HEK293 (cell line): ENCODE measurements around the gene EOGT.
A peak's percentile ranks its signal among the peaks of the same experiment; 100 is the strongest.

Experiments
- CTCF ChIA-PET: fragments of 350-600 bp; formaldehyde crosslinking; extraction: SDS; loops from one replicate; lab custom pipeline; 2021; ENCODE audit warnings: antibody characterized with exemption; lab: Yijun Ruan, JAX
- POLR2A ChIA-PET: fragments of 300-600 bp; formaldehyde crosslinking; extraction: SDS; loops from one replicate; lab custom pipeline; 2020; ENCODE audit warnings: antibody characterized with exemption, inconsistent platforms; lab: Yijun Ruan, JAX
- H3K27ac ChIP-seq: fragments of 200-500 bp; sonication (Bioruptor generic); 2 replicates; pipeline ENCODE4 v1.5.1; 2014; ENCODE audit warnings: low read depth, low read length, control low read depth, inconsistent platforms; ENCODE audit errors: extremely low read depth
- H3K36me3 ChIP-seq, 2 experiments: fragments of 200-500 bp in 1 of 2; sonication (Bioruptor generic) in 1 of 2; 1 replicate in 1 of 2; 2 replicates in 1 of 2; pipeline ENCODE4 v1.5.1; 2014 to 2017; ENCODE audit warnings: inconsistent platforms in 2 of 2, low read length in 2 of 2; ENCODE audit not compliant: control insufficient read depth in 2 of 2, insufficient read depth in 1 of 2
- H3K4me1 ChIP-seq: fragments of 200-500 bp; sonication (Bioruptor generic); 2 replicates; pipeline ENCODE4 v1.5.1; 2014; ENCODE audit warnings: mild to moderate bottlenecking, low read length, inconsistent platforms; ENCODE audit not compliant: control insufficient read depth, insufficient read depth
- H3K4me3 ChIP-seq: 2 replicates; pipeline ENCODE4 v1.5.1; 2011; ENCODE audit warnings: low read depth, mild to moderate bottlenecking, control low read depth, low read length, moderate library complexity
- H3K9me3 ChIP-seq: fragments of 200-500 bp; sonication (Bioruptor generic); 2 replicates; pipeline ENCODE4 v1.5.1; 2014; ENCODE audit warnings: low read depth, low read length, inconsistent platforms; ENCODE audit not compliant: control insufficient read depth, insufficient read depth
- KLF10 ChIP-seq: fragments of 450-650 bp; IDR thresholded peaks from 2 replicates; pipeline ENCODE4 v1.5.1; 2018; ENCODE audit warnings: missing biosample characterization, mild to moderate bottlenecking, missing genetic modification characterization
- KLF7 ChIP-seq: fragments of 450-650 bp; formaldehyde crosslinking; IDR thresholded peaks from 2 replicates; pipeline ENCODE4 v1.5.1; 2016; ENCODE audit warnings: missing biosample characterization, missing genetic modification characterization, borderline replicate concordance
- RBAK ChIP-seq: fragments of 450-650 bp; formaldehyde crosslinking; IDR thresholded peaks from 2 replicates; pipeline ENCODE4 v1.5.1; 2016; ENCODE audit warnings: missing biosample characterization, missing genetic modification characterization
- SP7 ChIP-seq: fragments of 450-650 bp; formaldehyde crosslinking; IDR thresholded peaks from 2 replicates; pipeline ENCODE4 v1.5.1; 2016; ENCODE audit warnings: missing biosample characterization, missing genetic modification characterization
- WT1 ChIP-seq: fragments of 450-650 bp; formaldehyde crosslinking; IDR thresholded peaks from 2 replicates; pipeline ENCODE4 v1.5.1; 2016; ENCODE audit warnings: missing biosample characterization, missing genetic modification characterization
- ZBTB1 ChIP-seq: fragments of 450-650 bp; formaldehyde crosslinking; IDR thresholded peaks from 2 replicates; pipeline ENCODE4 v1.5.1; 2016; ENCODE audit warnings: missing biosample characterization, missing genetic modification characterization
- ZBTB48 ChIP-seq: fragments of 450-650 bp; formaldehyde crosslinking; IDR thresholded peaks from 2 replicates; pipeline ENCODE4 v1.5.1; 2016; ENCODE audit warnings: missing biosample characterization, missing genetic modification characterization
- ZFP37 ChIP-seq: fragments of 450-650 bp; formaldehyde crosslinking; IDR thresholded peaks from 2 replicates; pipeline ENCODE4 v1.5.1; 2016; ENCODE audit warnings: missing biosample characterization, missing genetic modification characterization
- ZFP41 ChIP-seq: fragments of 450-650 bp; formaldehyde crosslinking; IDR thresholded peaks from 2 replicates; pipeline ENCODE4 v1.5.1; 2016; ENCODE audit warnings: missing biosample characterization, missing genetic modification characterization, borderline replicate concordance
- ZNF133 ChIP-seq: fragments of 450-650 bp; formaldehyde crosslinking; IDR thresholded peaks from 2 replicates; pipeline ENCODE4 v1.5.1; 2016; ENCODE audit warnings: missing biosample characterization, missing genetic modification characterization
- ZNF16 ChIP-seq: fragments of 450-650 bp; formaldehyde crosslinking; IDR thresholded peaks from 2 replicates; pipeline ENCODE4 v1.5.1; 2016; ENCODE audit warnings: low read depth, missing biosample characterization, missing genetic modification characterization
- ZNF174 ChIP-seq: fragments of 450-650 bp; formaldehyde crosslinking; IDR thresholded peaks from 2 replicates; pipeline ENCODE4 v1.5.0; 2017; ENCODE audit warnings: missing biosample characterization, mild to moderate bottlenecking, missing genetic modification characterization
- ZNF202 ChIP-seq: fragments of 450-650 bp; formaldehyde crosslinking; IDR thresholded peaks from 2 replicates; pipeline ENCODE4 v1.5.1; 2016; ENCODE audit warnings: missing biosample characterization, missing genetic modification characterization, borderline replicate concordance
- ZNF211 ChIP-seq: fragments of 450-650 bp; formaldehyde crosslinking; IDR thresholded peaks from 2 replicates; pipeline ENCODE4 v1.5.1; 2016; ENCODE audit warnings: low read depth, missing biosample characterization, missing genetic modification characterization
- ZNF23 ChIP-seq: fragments of 450-650 bp; formaldehyde crosslinking; IDR thresholded peaks from 2 replicates; pipeline ENCODE4 v1.5.1; 2016; ENCODE audit warnings: missing biosample characterization, missing genetic modification characterization, borderline replicate concordance
- ZNF24 ChIP-seq: fragments of 450-650 bp; formaldehyde crosslinking; IDR thresholded peaks from 2 replicates; pipeline ENCODE4 v1.5.1; 2016; ENCODE audit warnings: missing biosample characterization, missing genetic modification characterization
- ZNF248 ChIP-seq: fragments of 450-650 bp; formaldehyde crosslinking; IDR thresholded peaks from 2 replicates; pipeline ENCODE4 v1.5.1; 2017; ENCODE audit warnings: missing biosample characterization, missing genetic modification characterization
- ZNF274 ChIP-seq, 2 experiments: fragments of 200-500 bp in 1 of 2; fragments of 450-650 bp in 1 of 2; sonication (Bioruptor generic) in 1 of 2; formaldehyde crosslinking in 1 of 2; IDR thresholded peaks; 2 replicates each; pipeline versions ENCODE4 v1.5.1 to v1.6.1; 2014 to 2016; ENCODE audit warnings: borderline replicate concordance in 1 of 2, inconsistent platforms in 1 of 2, low read length in 1 of 2, missing biosample characterization in 1 of 2, missing genetic modification characterization in 1 of 2
- ZNF302 ChIP-seq: fragments of 450-650 bp; formaldehyde crosslinking; IDR thresholded peaks from 2 replicates; pipeline ENCODE4 v1.5.1; 2016; ENCODE audit warnings: missing biosample characterization, missing genetic modification characterization, low read depth
- ZNF324 ChIP-seq: fragments of 450-650 bp; formaldehyde crosslinking; IDR thresholded peaks from 2 replicates; pipeline ENCODE4 v1.5.1; 2016; ENCODE audit warnings: missing biosample characterization, missing genetic modification characterization
- ZNF366 ChIP-seq: fragments of 450-650 bp; formaldehyde crosslinking; conservative IDR thresholded peaks from 2 replicates; pipeline ENCODE4 v1.5.1; 2016; ENCODE audit warnings: missing biosample characterization, missing genetic modification characterization
- ZNF404 ChIP-seq: fragments of 450-650 bp; formaldehyde crosslinking; IDR thresholded peaks from 2 replicates; pipeline ENCODE4 v1.5.1; 2017; ENCODE audit warnings: missing biosample characterization, missing genetic modification characterization
- ZNF416 ChIP-seq: fragments of 450-650 bp; formaldehyde crosslinking; IDR thresholded peaks from 2 replicates; pipeline ENCODE4 v1.5.1; 2016; ENCODE audit warnings: missing biosample characterization, missing genetic modification characterization
- ZNF426 ChIP-seq: fragments of 450-650 bp; formaldehyde crosslinking; IDR thresholded peaks from 2 replicates; pipeline ENCODE4 v1.5.1; 2017; ENCODE audit warnings: missing biosample characterization, missing genetic modification characterization, mild to moderate bottlenecking, inconsistent platforms, moderate library complexity
- ZNF514 ChIP-seq: fragments of 450-650 bp; formaldehyde crosslinking; IDR thresholded peaks from 2 replicates; pipeline ENCODE4 v1.5.1; 2016; ENCODE audit warnings: missing biosample characterization, missing genetic modification characterization
- ZNF521 ChIP-seq: fragments of 450-650 bp; formaldehyde crosslinking; IDR thresholded peaks from 2 replicates; pipeline ENCODE4 v1.5.1; 2017; ENCODE audit warnings: missing biosample characterization, mild to moderate bottlenecking, missing genetic modification characterization
- ZNF571 ChIP-seq: fragments of 450-650 bp; formaldehyde crosslinking; IDR thresholded peaks from 2 replicates; pipeline ENCODE4 v1.5.0; 2017; ENCODE audit warnings: missing biosample characterization, missing genetic modification characterization
- ZNF654 ChIP-seq: fragments of 450-650 bp; formaldehyde crosslinking; IDR thresholded peaks from 2 replicates; pipeline ENCODE4 v1.5.1; 2016; ENCODE audit warnings: low read depth, missing biosample characterization, missing genetic modification characterization
- ZNF660 ChIP-seq: fragments of 450-650 bp; IDR thresholded peaks from 2 replicates; pipeline ENCODE4 v1.5.1; 2018; ENCODE audit warnings: missing biosample characterization, mild to moderate bottlenecking, missing genetic modification characterization
- ZNF704 ChIP-seq: fragments of 450-650 bp; formaldehyde crosslinking; IDR thresholded peaks from 2 replicates; pipeline ENCODE4 v1.5.1; 2016; ENCODE audit warnings: missing biosample characterization, missing genetic modification characterization
- ZSCAN18 ChIP-seq: fragments of 450-650 bp; formaldehyde crosslinking; IDR thresholded peaks from 2 replicates; pipeline ENCODE4 v1.5.1; 2016; ENCODE audit warnings: missing biosample characterization, missing genetic modification characterization
- ZXDB ChIP-seq: fragments of 450-650 bp; formaldehyde crosslinking; IDR thresholded peaks from 2 replicates; pipeline ENCODE4 v1.5.1; 2016; ENCODE audit warnings: missing biosample characterization, missing genetic modification characterization
- TF ChIP-seq, protein P1 (sequence below): IDR thresholded peaks from 2 replicates; pipeline ENCODE4 v1.6.1; 2011; ENCODE audit warnings: mild to moderate bottlenecking, low read depth, low read length, borderline replicate concordance
- TF ChIP-seq, protein P2 (sequence below): fragments of 450-650 bp; formaldehyde crosslinking; IDR thresholded peaks from 2 replicates; pipeline ENCODE4 v1.5.1; 2016; ENCODE audit warnings: missing biosample characterization, missing genetic modification characterization

The EOGT gene

GRCh38 chr3:69051756-69052471 lies 38.4 kb upstream of the EOGT start, which contains the start of gene TMF1:
TMF1 (minus strand) TSS chr3:69052333; CDS start chr3:69052086, 247 bp downstream.
- POLR2A ChIA-PET = interaction anchor here (1.0 to 1.6 kb wide), 2 partner anchors 27 to 38 kb away, joined by 3 to 6 read pairs; partner anchors contain the start of gene EOGT
- Histone ChIP-seq H3K4me3 (peak within 1 kb of the TSS; percentile 87), H3K27ac (peak within 1 kb of the TSS; percentile 68), H3K9me3 (no peaks in the 10 kb centered on the region), H3K4me1 (no peaks in the 10 kb centered on the region), H3K36me3 (peaks cover 12 to 39% of the 10 kb centered on the region in 2 experiments; a peak in 2 of 3 replicates)
- CTCF ChIA-PET = interaction anchor here (0.6 to 1.4 kb wide), 2 partner anchors 9 to 54 kb away, joined by 3 read pairs; no protein-coding TSS in a partner anchor
- no peak; the same call in 1 of the 2 replicates for TF ChIP-seq ZNF660 (tag by site-specific recombination)
- TF ChIP-seq ZNF174 (tag by site-specific recombination) = no peak
- no peak for TF ChIP-seq ZNF514 (tag by site-specific recombination)
- TF ChIP-seq KLF7 (tag by site-specific recombination) = no peak
- TF ChIP-seq ZNF571 = no peak
- TF ChIP-seq ZNF324 = no peak
- TF ChIP-seq ZNF202 = no peak
- TF ChIP-seq ZNF704 (tag by site-specific recombination) = no peak
- TF ChIP-seq ZNF211 (tag by site-specific recombination) = no peak
- TF ChIP-seq SP7 (tag by site-specific recombination) = peak; percentile 9; the same call in 1 of the 2 replicates
- no peak for TF ChIP-seq ZNF16 (tag by site-specific recombination)
- no peak for TF ChIP-seq ZNF24
- no peak for TF ChIP-seq ZFP37 (tag by site-specific recombination)
- TF ChIP-seq ZNF23 (tag by site-specific recombination) = no peak
- TF ChIP-seq KLF10 (tag by site-specific recombination) = no peak
- no peak for TF ChIP-seq WT1 (tag by site-specific recombination)
- no peak for TF ChIP-seq ZNF404 (tag by site-specific recombination)
- no peak for TF ChIP-seq ZSCAN18 (tag by site-specific recombination)
- TF ChIP-seq ZBTB1 (tag by site-specific recombination) = no peak
- no peak for TF ChIP-seq RBAK (tag by site-specific recombination)
- TF ChIP-seq, protein P1, sequence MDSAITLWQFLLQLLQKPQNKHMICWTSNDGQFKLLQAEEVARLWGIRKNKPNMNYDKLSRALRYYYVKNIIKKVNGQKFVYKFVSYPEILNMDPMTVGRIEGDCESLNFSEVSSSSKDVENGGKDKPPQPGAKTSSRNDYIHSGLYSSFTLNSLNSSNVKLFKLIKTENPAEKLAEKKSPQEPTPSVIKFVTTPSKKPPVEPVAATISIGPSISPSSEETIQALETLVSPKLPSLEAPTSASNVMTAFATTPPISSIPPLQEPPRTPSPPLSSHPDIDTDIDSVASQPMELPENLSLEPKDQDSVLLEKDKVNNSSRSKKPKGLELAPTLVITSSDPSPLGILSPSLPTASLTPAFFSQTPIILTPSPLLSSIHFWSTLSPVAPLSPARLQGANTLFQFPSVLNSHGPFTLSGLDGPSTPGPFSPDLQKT = no peak
- TF ChIP-seq ZNF274 (IDR thresholded peaks at IDR 0.05; ENCODE audit: low read length) = no peak
- TF ChIP-seq ZNF274 (tag by site-specific recombination; IDR thresholded peaks at IDR 0.05; ENCODE audit: borderline replicate concordance) = no peak
- TF ChIP-seq ZNF521 (tag by site-specific recombination) = no peak
- no peak for TF ChIP-seq ZNF426 (tag by site-specific recombination)
- TF ChIP-seq, protein P2, sequence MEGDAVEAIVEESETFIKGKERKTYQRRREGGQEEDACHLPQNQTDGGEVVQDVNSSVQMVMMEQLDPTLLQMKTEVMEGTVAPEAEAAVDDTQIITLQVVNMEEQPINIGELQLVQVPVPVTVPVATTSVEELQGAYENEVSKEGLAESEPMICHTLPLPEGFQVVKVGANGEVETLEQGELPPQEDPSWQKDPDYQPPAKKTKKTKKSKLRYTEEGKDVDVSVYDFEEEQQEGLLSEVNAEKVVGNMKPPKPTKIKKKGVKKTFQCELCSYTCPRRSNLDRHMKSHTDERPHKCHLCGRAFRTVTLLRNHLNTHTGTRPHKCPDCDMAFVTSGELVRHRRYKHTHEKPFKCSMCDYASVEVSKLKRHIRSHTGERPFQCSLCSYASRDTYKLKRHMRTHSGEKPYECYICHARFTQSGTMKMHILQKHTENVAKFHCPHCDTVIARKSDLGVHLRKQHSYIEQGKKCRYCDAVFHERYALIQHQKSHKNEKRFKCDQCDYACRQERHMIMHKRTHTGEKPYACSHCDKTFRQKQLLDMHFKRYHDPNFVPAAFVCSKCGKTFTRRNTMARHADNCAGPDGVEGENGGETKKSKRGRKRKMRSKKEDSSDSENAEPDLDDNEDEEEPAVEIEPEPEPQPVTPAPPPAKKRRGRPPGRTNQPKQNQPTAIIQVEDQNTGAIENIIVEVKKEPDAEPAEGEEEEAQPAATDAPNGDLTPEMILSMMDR (tag by site-specific recombination) = no peak
- TF ChIP-seq ZXDB = no peak
- TF ChIP-seq ZNF133 (tag by site-specific recombination) = no peak
- no peak for TF ChIP-seq ZNF366
- TF ChIP-seq ZFP41 (tag by site-specific recombination) = no peak
- no peak for TF ChIP-seq ZNF248 (tag by site-specific recombination)
- TF ChIP-seq ZNF416 (tag by site-specific recombination) = no peak
- no peak for TF ChIP-seq ZBTB48 (tag by site-specific recombination)
- TF ChIP-seq ZNF302 (tag by site-specific recombination) = no peak
- no peak for TF ChIP-seq ZNF654 (tag by site-specific recombination)
